OCI-LY1 (cell line): ENCODE data around the gene HAS3.

Experiments
- H2AFZ ChIP-seq: fragments of 200-600 bp; sonication (generic), shearing (Covaris generic); 2 replicates; pipeline ENCODE4 v1.6.0; 2014; ENCODE audit warnings: antibody characterized with exemption, mild to moderate bottlenecking, low read length
- H3F3A ChIP-seq: fragments of 200-600 bp; sonication (generic), shearing (Covaris generic); 2 replicates; pipeline ENCODE4 v1.6.0; 2014; ENCODE audit warnings: mild to moderate bottlenecking, antibody characterized with exemption, low read length, moderate library complexity; ENCODE audit not compliant: insufficient read depth
- H3K27ac ChIP-seq: fragments of 200-600 bp; sonication (generic); 2 replicates; pipeline ENCODE4 v1.5.1; 2014; ENCODE audit warnings: low read length, mixed run types, mild to moderate bottlenecking, low read depth; ENCODE audit not compliant: poor library complexity, severe bottlenecking
- H3K27me3 ChIP-seq: fragments of 200-600 bp; sonication (generic); 2 replicates; pipeline ENCODE4 v1.6.0; 2014; ENCODE audit warnings: antibody characterized with exemption, mild to moderate bottlenecking, low read length, moderate library complexity; ENCODE audit not compliant: insufficient read depth
- H3K36me3 ChIP-seq: fragments of 200-600 bp; sonication (generic); 2 replicates; pipeline ENCODE4 v1.6.1; 2014; ENCODE audit warnings: mild to moderate bottlenecking, antibody characterized with exemption, low read length, moderate library complexity, mixed read lengths; ENCODE audit not compliant: insufficient read depth
- H3K4me1 ChIP-seq: fragments of 200-600 bp; sonication (generic); 2 replicates; pipeline ENCODE4 v1.5.1; 2014; ENCODE audit warnings: mild to moderate bottlenecking, low read length, moderate library complexity; ENCODE audit not compliant: insufficient read depth, severe bottlenecking
- H3K4me2 ChIP-seq: fragments of 200-600 bp; sonication (generic), shearing (Covaris generic); 2 replicates; pipeline ENCODE4 v1.6.1; 2014; ENCODE audit warnings: low read length
- H3K4me3 ChIP-seq: fragments of 200-600 bp; sonication (generic); 2 replicates; pipeline ENCODE4 v1.5.1; 2014; ENCODE audit warnings: low read length, low read depth, mild to moderate bottlenecking, mixed read lengths; ENCODE audit not compliant: poor library complexity, severe bottlenecking
- H3K79me2 ChIP-seq: fragments of 200-600 bp; shearing (Covaris generic); 2 replicates; pipeline ENCODE4 v1.6.1; 2016; ENCODE audit warnings: mixed run types, low read length, mixed read lengths; ENCODE audit not compliant: insufficient read depth
- H3K9ac ChIP-seq: fragments of 200-600 bp; sonication (generic), shearing (Covaris generic); 2 replicates; pipeline ENCODE4 v1.6.1; 2014; ENCODE audit warnings: mild to moderate bottlenecking, low read length, mixed read lengths
- H3K9me2 ChIP-seq: fragments of 200-600 bp; sonication (generic), shearing (Covaris generic); 2 replicates; pipeline ENCODE4 v1.6.1; 2014; ENCODE audit warnings: low read depth, mild to moderate bottlenecking, low read length, mixed read lengths
- H3K9me3 ChIP-seq: fragments of 200-600 bp; shearing (Covaris generic); 2 replicates; pipeline ENCODE4 v1.6.1; 2014; ENCODE audit warnings: low read length, mixed read lengths
- H4K20me1 ChIP-seq: fragments of 200-600 bp; sonication (generic), shearing (Covaris generic); 2 replicates; pipeline ENCODE4 v1.6.0; 2016; ENCODE audit warnings: mild to moderate bottlenecking, low read length; ENCODE audit not compliant: insufficient read depth
- EZH2 ChIP-seq: fragments of 200-600 bp; sonication (generic), shearing (Covaris generic); IDR thresholded peaks from 2 replicates; pipeline ENCODE4 v1.8.0; 2017; ENCODE audit warnings: borderline replicate concordance, mixed run types, mild to moderate bottlenecking, antibody characterized with exemption, low read length, moderate library complexity, mixed read lengths
- TF ChIP-seq, protein P1 (sequence below): fragments of 200-600 bp; sonication (generic), shearing (Covaris generic); IDR thresholded peaks from 2 replicates; pipeline ENCODE4 v1.5.1; 2017; ENCODE audit warnings: mild to moderate bottlenecking, antibody characterized with exemption, low read length, moderate library complexity, mixed read lengths

HAS3 gene

DNA sequence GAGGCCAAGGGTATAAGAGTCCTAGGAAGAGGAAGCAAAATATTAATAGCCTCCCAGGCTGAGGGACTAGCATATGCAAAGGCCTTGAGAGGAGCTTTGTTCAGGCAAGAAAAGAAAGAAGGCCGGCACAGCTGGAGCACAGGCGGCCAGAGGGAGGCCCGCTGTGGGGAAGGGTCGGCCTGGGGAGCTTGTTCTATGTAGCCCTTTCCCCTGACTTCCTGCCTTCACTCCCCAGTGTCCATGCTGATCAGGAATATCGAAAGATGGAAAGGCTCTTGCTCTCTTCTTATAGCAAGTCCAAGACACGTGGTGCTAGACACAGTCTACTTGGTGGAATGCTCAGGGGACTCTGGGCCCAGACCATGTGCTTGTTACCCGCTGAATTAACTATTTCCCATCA is 27.4 kb upstream of the HAS3 start:
- no peaks in the 10 kb centered on the region for H3K36me3 ChIP-seq
- H3K79me2 ChIP-seq: no peaks in the 10 kb centered on the region
- no peak overlapping the region for H3K9ac ChIP-seq
- no peaks in the 10 kb centered on the region for H4K20me1 ChIP-seq
- H3K4me2 ChIP-seq: no peak overlapping the region
- no peaks in the 10 kb centered on the region for H3K9me3 ChIP-seq
- H3K4me1 ChIP-seq: no peaks in the 10 kb centered on the region
- H3K27ac ChIP-seq: no peak overlapping the region
- no peaks in the 10 kb centered on the region for H3F3A ChIP-seq
- TF ChIP-seq EZH2: no peak
- TF ChIP-seq, protein P1, sequence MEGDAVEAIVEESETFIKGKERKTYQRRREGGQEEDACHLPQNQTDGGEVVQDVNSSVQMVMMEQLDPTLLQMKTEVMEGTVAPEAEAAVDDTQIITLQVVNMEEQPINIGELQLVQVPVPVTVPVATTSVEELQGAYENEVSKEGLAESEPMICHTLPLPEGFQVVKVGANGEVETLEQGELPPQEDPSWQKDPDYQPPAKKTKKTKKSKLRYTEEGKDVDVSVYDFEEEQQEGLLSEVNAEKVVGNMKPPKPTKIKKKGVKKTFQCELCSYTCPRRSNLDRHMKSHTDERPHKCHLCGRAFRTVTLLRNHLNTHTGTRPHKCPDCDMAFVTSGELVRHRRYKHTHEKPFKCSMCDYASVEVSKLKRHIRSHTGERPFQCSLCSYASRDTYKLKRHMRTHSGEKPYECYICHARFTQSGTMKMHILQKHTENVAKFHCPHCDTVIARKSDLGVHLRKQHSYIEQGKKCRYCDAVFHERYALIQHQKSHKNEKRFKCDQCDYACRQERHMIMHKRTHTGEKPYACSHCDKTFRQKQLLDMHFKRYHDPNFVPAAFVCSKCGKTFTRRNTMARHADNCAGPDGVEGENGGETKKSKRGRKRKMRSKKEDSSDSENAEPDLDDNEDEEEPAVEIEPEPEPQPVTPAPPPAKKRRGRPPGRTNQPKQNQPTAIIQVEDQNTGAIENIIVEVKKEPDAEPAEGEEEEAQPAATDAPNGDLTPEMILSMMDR: no peak
- H3K4me3 ChIP-seq: no peak overlapping the region
- no peaks in the 10 kb centered on the region for H3K9me2 ChIP-seq
- no peaks in the 10 kb centered on the region for H3K27me3 ChIP-seq
- no peak overlapping the region for H2AFZ ChIP-seq

- H3K27ac ChIP-seq: no peak overlapping the region
Measured at GRCh38 chr16:69079697-69080096, 25.8 kb upstream of the HAS3 start.

GRCh38 chr16:69083306-69083941 is 22.0 kb upstream of the HAS3 start:
- H3K4me2 ChIP-seq: no peak overlapping the region
- TF ChIP-seq, protein P1: no peak
- TF ChIP-seq EZH2: no peak
- H3K4me3 ChIP-seq: no peak overlapping the region
- H2AFZ ChIP-seq: no peak overlapping the region
- no peaks in the 10 kb centered on the region for H4K20me1 ChIP-seq
- no peaks in the 10 kb centered on the region for H3K27me3 ChIP-seq
- H3K4me1 ChIP-seq: no peaks in the 10 kb centered on the region
- H3K27ac ChIP-seq: no peak overlapping the region
- no peaks in the 10 kb centered on the region for H3K9me2 ChIP-seq
- no peaks in the 10 kb centered on the region for H3K79me2 ChIP-seq
- H3K9me3 ChIP-seq: no peaks in the 10 kb centered on the region
- no peaks in the 10 kb centered on the region for H3F3A ChIP-seq
- no peaks in the 10 kb centered on the region for H3K36me3 ChIP-seq
- no peak overlapping the region for H3K9ac ChIP-seq

More at GRCh38 chr16:69079697-69080096, 25.8 kb upstream of the HAS3 start:
- H3K9ac ChIP-seq: no peak overlapping the region
- TF ChIP-seq, protein P1: no peak
- TF ChIP-seq EZH2: no peak
- no peaks in the 10 kb centered on the region for H3K79me2 ChIP-seq
- no peaks in the 10 kb centered on the region for H3K9me3 ChIP-seq
- no peaks in the 10 kb centered on the region for H3K27me3 ChIP-seq
- H2AFZ ChIP-seq: no peak overlapping the region
- H3F3A ChIP-seq: no peaks in the 10 kb centered on the region
- H4K20me1 ChIP-seq: no peaks in the 10 kb centered on the region
- H3K9me2 ChIP-seq: no peaks in the 10 kb centered on the region
- H3K36me3 ChIP-seq: no peaks in the 10 kb centered on the region
- H3K4me1 ChIP-seq: no peaks in the 10 kb centered on the region
- H3K4me3 ChIP-seq: no peak overlapping the region
- H3K4me2 ChIP-seq: no peak overlapping the region
